Mesothelial cell of epicardium (in vitro differentiated cells): ENCODE results near the gene SLC9A4. TPM values are rescaled to one million over a fixed set of nuclear protein-coding genes. Genes with fewer than 3 reads are reported as not detected.

Source experiments
- DNase-seq, 2 experiments: peaks; one replicate each; pipeline ENCODE4 v3.0.0; 2021; ENCODE audit warnings: low spot score in 2 of 2; ENCODE audit not compliant: unreplicated experiment in 2 of 2
- H3K27ac Mint-ChIP-seq: 2 replicates; pipeline ENCODE4 v1.8.0; 2021; ENCODE audit warnings: mixed read lengths
- H3K27me3 Mint-ChIP-seq: 2 replicates; pipeline ENCODE4 v1.8.0; 2021; ENCODE audit warnings: low read depth, mixed read lengths
- H3K36me3 Mint-ChIP-seq: 2 replicates; pipeline ENCODE4 v1.8.0; 2021; ENCODE audit warnings: mixed read lengths
- H3K4me1 Mint-ChIP-seq: 2 replicates; pipeline ENCODE4 v1.8.0; 2021; ENCODE audit warnings: mixed read lengths
- H3K4me3 Mint-ChIP-seq: 2 replicates; pipeline ENCODE4 v1.8.0; 2021; ENCODE audit warnings: mild to moderate bottlenecking, moderate library complexity, mixed read lengths
- H3K9me3 Mint-ChIP-seq: 2 replicates; pipeline ENCODE4 v1.8.0; 2021; ENCODE audit warnings: mixed read lengths
- CTCF ChIP-seq: fragments of 200-600 bp; sonication (generic); IDR thresholded peaks from one replicate; pipeline ENCODE4 v1.5.0; 2021; ENCODE audit warnings: antibody characterized with exemption; ENCODE audit not compliant: unreplicated experiment
- total RNA-seq: library from RNA; stranded (reverse); gene quantifications from 3 replicates; pipeline ENCODE4 v1.2.1, GENCODE V29; 2021

Gene SLC9A4
- total RNA-seq, 1 donor from 2014 or later, result 0.07 TPM

DNA sequence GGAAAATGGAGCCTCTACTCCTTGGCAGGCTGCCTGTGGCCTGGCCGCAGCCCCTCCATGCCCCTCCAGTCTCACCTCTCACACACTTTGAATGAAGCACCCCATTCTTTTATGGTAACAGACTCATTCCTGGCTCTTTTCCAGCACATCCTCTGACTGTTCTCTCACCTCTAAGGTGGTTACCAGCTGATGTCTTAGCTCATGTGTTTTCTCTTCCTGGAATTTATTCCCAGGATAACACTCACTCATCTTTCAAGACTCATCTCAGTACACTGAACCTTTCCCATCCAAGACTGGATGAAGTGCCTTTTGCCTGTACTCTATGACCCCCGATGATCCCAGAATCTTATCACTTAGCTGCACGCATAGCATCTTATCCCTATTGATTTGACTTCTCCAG, 50.6 kb downstream of the SLC9A4 start:
- no peak for TF ChIP-seq CTCF
- no peak overlapping the region for H3K27ac Mint-ChIP-seq
- H3K4me3 Mint-ChIP-seq, result no peak overlapping the region
- no peaks in the 10 kb centered on the region for H3K36me3 Mint-ChIP-seq
- no peak for DNase-seq
- no peaks in the 10 kb centered on the region for H3K9me3 Mint-ChIP-seq
- H3K27me3 Mint-ChIP-seq, result peaks cover 3% of the 10 kb centered on the region
- H3K4me1 Mint-ChIP-seq, result no peaks in the 10 kb centered on the region

GRCh38 chr2:102527086-102527485, 54.1 kb downstream of the SLC9A4 start:
- H3K4me1 Mint-ChIP-seq, result no peaks in the 10 kb centered on the region
- H3K27ac Mint-ChIP-seq, result no peak overlapping the region
- TF ChIP-seq CTCF, result no peak
- H3K27me3 Mint-ChIP-seq, result peaks cover 8% of the 10 kb centered on the region
- H3K36me3 Mint-ChIP-seq, result no peaks in the 10 kb centered on the region
- no peak overlapping the region for H3K4me3 Mint-ChIP-seq
- H3K9me3 Mint-ChIP-seq, result no peaks in the 10 kb centered on the region
- no peak for DNase-seq

DNA sequence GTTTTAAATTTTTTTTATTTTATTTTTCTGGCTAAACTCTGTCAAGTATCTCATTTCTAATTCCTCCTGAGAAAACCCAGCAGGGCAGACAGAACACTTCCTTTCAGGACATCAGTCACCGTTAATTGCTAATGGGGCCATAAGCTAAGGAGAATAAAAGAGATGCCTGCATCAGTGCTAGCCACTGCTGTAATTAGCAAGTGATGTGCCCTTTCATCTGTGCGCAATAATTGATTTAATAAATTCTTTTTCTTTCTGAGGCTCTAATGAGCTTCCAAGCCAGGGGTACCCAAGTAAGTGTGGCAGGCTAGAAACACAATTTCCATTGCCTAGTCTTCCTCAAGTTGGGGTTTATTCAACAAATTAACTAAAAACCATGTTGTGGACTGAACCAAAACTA, 65.5 kb downstream of the SLC9A4 start:
- H3K36me3 Mint-ChIP-seq, result no peaks in the 10 kb centered on the region
- H3K27me3 Mint-ChIP-seq, result peaks cover 3% of the 10 kb centered on the region
- peaks cover 8% of the 10 kb centered on the region for H3K4me1 Mint-ChIP-seq
- no peak overlapping the region for H3K4me3 Mint-ChIP-seq
- TF ChIP-seq CTCF, result no peak
- no peak for DNase-seq
- H3K9me3 Mint-ChIP-seq, result peaks cover 7% of the 10 kb centered on the region
- H3K27ac Mint-ChIP-seq, result no peak overlapping the region

DNA sequence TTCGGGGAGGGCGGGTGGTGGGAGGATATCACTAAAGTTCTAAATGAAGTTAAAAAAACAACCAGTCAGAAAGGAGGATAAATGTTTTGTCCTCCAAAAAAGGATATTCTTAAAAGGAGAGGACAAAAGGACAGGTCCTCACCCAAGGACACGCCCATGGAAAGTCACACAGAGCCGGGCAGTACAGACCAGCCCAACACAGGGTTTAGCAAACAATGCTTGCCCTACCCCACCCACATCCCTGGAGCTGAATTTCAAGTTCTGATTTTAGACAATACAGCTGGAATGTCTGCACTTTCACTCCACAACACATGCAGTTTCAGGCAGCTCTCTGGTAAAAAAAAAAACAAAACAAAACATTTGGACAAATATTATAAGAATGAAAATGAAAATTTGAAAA, 67.9 kb downstream of the SLC9A4 start:
- H3K9me3 Mint-ChIP-seq, result no peaks in the 10 kb centered on the region
- H3K4me1 Mint-ChIP-seq, result peaks cover 8% of the 10 kb centered on the region
- H3K27ac Mint-ChIP-seq, result peak overlapping the region; percentile 21
- no peak for TF ChIP-seq CTCF
- DNase-seq, result no peak
- no peaks in the 10 kb centered on the region for H3K36me3 Mint-ChIP-seq
- peaks cover 1% of the 10 kb centered on the region for H3K27me3 Mint-ChIP-seq
- no peak overlapping the region for H3K4me3 Mint-ChIP-seq

GRCh38 chr2:102544182-102544581, 71.2 kb downstream of the SLC9A4 start:
- H3K4me3 Mint-ChIP-seq, result no peak overlapping the region
- no peak overlapping the region for H3K27ac Mint-ChIP-seq
- H3K36me3 Mint-ChIP-seq, result no peaks in the 10 kb centered on the region
- DNase-seq, result no peak
- H3K4me1 Mint-ChIP-seq, result peaks cover 8% of the 10 kb centered on the region
- TF ChIP-seq CTCF, result no peak
- no peaks in the 10 kb centered on the region for H3K27me3 Mint-ChIP-seq
- peaks cover 18% of the 10 kb centered on the region for H3K9me3 Mint-ChIP-seq

DNA sequence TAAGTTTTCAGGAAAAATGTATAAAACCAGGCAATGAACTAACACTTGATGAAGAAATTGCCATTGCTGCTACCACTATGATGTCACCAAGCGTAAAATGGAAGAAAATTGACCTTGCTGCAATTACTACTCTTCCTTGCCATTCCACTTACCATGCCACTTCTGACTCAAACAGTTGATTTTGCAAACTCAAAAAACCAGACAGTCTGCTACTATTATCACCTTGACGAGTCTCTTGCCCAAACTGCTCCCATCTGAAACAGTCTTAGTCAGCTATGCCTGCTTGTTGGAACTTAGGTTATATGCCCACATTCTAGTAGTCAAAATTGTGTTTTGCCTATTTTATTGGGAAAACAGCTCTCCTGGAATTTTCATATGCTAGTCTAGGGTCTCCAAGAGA, 74.4 kb downstream of the SLC9A4 start:
- Mint-ChIP-seq H3K27ac (no peak overlapping the region), H3K27me3 (no peaks in the 10 kb centered on the region), H3K4me3 (no peak overlapping the region), H3K4me1 (no peaks in the 10 kb centered on the region), H3K36me3 (no peaks in the 10 kb centered on the region), H3K9me3 (peaks cover 31% of the 10 kb centered on the region)
- no peak for DNase-seq
- no peak for TF ChIP-seq CTCF
